GM21786 (cell line): Measurements from ENCODE around the gene ANLN.

Source experiments
- ATAC-seq: cut with Tn5 transposase; IDR thresholded peaks from one replicate; pipeline ENCODE4 v1.9.1; 2021; ENCODE audit not compliant: unreplicated experiment

ANLN gene, protein sequence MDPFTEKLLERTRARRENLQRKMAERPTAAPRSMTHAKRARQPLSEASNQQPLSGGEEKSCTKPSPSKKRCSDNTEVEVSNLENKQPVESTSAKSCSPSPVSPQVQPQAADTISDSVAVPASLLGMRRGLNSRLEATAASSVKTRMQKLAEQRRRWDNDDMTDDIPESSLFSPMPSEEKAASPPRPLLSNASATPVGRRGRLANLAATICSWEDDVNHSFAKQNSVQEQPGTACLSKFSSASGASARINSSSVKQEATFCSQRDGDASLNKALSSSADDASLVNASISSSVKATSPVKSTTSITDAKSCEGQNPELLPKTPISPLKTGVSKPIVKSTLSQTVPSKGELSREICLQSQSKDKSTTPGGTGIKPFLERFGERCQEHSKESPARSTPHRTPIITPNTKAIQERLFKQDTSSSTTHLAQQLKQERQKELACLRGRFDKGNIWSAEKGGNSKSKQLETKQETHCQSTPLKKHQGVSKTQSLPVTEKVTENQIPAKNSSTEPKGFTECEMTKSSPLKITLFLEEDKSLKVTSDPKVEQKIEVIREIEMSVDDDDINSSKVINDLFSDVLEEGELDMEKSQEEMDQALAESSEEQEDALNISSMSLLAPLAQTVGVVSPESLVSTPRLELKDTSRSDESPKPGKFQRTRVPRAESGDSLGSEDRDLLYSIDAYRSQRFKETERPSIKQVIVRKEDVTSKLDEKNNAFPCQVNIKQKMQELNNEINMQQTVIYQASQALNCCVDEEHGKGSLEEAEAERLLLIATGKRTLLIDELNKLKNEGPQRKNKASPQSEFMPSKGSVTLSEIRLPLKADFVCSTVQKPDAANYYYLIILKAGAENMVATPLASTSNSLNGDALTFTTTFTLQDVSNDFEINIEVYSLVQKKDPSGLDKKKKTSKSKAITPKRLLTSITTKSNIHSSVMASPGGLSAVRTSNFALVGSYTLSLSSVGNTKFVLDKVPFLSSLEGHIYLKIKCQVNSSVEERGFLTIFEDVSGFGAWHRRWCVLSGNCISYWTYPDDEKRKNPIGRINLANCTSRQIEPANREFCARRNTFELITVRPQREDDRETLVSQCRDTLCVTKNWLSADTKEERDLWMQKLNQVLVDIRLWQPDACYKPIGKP

DNA sequence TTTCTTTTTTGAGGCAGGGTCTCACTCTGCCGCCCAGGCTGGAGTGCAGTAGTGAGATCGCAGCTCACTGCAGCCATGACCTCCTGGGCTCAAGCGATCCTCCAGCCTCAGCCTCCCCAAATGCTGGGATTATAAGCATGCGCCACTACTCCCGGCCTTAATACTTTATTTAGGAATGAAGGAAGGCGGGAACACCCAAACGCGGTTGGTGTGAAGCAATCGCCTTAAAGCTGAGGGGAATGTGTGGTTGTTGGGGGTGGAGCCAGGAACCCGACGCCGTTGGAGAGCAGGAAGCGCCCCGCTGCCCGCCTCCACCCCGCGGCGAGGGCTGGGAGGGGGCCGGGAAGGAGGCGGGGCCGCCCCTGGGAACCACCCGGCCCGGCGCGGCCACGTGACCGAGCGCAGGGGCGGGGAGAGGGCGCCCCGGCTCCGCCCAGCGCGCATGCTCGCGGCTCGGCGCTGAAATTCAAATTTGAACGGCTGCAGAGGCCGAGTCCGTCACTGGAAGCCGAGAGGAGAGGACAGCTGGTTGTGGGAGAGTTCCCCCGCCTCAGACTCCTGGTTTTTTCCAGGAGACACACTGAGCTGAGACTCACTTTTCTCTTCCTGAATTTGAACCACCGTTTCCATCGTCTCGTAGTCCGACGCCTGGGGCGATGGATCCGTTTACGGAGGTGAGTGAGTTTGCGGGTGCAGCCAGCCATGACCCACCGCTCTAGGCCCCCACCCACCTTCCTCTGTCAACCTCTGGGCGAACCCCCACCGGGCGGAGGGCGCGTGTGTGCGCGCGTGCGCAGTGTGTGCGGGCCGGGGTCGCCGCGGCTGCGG lies at the start of gene ANLN:
Gene ANLN, plus strand, starts transcription at position 492 of the 828 bp plus-strand sequence. Its CDS starts 165 bp downstream, at position 657.
- ATAC-seq: peak; percentile 76

DNA sequence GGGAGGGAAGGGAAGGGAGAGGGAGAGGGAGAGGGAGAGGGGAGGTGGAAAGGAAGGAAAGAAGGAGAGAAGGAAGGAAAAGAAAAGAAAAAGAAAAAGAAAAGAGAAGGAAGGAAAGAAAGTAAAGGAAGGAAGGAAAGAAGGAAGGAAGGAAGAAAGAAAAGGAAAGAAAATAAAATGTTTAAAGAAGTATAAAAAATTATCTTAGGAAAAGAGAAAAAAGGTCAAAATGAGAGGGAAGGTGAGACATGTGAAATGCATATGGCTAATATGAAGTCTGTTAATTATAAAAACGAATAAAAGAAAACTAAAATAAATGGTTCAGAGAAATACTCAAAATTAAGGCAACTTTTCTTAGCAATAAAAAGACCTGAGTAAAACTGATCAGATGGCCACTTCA lies 46.1 kb upstream of the ANLN start:
- no peak for ATAC-seq

DNA sequence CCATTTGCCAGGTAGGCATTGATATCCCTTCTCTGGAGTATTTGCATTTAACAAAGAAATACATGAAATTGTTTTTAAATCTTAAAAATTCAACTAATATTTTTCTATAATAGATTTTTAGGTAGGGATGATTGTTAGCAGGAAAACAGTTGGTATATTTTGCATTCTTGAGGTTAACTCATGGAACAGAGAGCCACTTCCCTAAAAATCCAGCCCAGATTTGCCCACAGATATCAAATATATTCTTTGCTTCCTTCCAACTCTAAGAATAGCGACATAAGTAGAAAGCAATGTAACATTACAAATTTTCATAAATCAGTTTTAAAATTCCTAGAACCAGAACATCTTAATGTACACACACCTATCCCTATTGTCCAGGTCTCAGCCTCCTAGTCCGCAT lies 45.0 kb upstream of the ANLN start:
- no peak for ATAC-seq

- ATAC-seq: no peak
These were observed 43.3 kb upstream of the ANLN start for GRCh38 chr7:36346260-36346831.

- no peak for ATAC-seq
These were observed 41.4 kb upstream of the ANLN start for GRCh38 chr7:36348256-36348655.

DNA sequence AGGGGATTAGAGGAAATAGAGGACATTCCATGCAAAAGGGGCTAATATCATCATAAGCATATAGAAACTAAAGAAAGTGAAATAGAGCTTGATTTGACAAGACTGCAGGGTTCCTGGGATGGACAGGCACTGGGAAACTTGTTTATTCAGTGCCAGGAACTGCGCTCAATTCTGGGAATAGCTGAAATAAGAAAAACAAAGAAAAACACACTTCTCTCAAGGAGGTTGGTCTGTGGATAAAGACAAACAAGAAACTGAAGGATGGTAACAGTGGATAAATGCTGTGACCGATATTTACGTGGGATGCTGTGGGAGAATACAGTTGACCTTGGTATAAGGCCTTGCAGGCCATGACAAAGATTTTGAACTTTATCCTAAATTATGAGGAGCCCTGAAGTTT lies 40.9 kb upstream of the ANLN start:
- ATAC-seq: no peak

DNA sequence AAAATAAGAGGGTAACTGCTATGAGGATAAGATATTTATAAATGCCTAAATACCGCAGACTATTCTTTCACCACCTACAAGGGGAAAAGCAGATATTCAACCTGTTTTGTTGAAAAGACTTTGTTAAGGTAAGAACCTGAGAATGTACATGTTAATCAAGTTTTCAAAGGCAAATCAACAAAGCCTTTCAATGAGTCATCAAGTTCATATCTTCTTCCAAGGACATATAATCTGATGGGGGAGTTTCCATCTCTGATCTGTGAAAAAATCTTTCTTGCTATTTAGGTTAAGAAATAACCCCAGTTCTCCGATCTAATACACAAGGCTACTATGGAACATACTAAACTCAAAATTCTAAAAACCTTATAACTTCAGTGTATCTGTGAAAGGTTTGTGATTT lies 40.0 kb upstream of the ANLN start:
- ATAC-seq: no peak

GRCh38 chr7:36355490-36355889 lies 34.2 kb upstream of the ANLN start:
- no peak for ATAC-seq

DNA sequence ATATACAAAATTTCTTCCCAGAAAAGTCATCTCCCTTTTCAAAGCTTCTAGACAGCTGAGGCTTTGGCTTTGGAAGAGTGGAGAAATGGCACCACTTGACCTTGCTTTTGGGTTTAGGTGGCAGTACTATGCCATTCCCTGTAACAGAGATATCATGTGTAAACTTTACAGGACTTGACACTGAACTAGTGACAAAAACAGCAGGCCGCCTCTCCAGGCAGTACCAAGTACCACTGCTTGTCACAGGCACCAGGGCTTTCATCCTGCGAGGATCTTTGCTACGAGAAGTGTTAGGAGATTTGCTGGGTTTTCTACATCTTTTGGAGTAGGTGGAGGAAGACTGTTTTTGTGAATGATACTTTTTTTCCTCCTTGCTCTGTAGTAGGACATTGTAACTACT lies 32.6 kb upstream of the ANLN start:
- ATAC-seq: no peak

DNA sequence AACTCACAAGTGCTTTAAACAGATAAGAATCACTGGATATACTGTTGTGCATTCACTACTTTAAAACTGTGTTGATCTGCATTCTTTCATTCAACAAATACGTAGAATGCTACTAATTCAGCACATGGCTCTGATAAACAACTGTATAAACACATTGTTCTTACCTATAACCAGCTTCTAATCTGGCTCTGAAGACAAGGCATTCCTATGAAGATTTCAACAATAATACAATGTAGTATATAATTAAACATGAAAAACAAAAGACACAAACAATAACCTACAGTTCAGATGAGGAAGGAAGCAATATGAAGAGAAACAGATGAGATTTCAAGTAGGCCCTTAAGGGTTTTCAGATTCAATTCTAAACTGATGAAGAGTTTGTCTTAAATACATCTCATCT lies 31.1 kb upstream of the ANLN start:
- no peak for ATAC-seq

DNA sequence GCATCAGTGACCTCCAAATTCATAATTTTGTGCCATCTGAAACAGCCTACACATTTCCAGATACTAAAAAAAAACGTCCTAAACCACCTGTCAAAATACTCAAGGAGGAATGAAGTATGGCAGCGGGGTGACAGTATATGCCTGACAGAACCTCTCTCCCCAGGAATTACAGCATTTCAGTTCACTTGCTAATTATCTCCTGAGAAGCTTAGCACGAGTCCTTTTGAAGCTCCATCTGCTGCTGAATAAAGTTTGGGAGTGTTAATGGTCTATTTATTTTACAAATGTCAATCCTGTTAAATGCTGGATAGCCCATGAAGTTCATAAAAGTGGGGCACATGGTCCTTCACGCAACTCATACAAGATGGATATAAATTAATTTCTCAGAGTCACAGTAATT lies 29.4 kb upstream of the ANLN start:
- no peak for ATAC-seq

DNA sequence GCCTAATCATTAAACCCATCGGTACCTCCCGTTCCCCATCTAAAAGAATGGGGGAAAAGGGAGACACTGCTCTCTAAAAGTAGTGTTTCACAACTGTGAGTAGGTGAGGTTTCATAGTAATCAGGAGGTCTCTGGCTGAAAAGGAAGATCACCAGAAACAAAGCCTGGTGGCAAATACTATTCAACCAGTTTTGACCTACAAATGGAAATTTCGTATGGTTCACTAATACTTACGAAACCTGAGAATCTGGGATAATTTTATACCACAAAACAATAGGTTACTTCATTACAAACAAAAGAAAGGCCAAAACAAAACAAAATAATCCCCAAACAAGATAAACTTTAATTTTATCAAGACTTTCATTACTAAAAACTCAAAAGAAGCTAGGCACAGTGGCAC lies 28.4 kb upstream of the ANLN start:
- no peak for ATAC-seq

GRCh38 chr7:36363515-36363914 lies 26.1 kb upstream of the ANLN start:
- no peak for ATAC-seq

GRCh38 chr7:36366005-36366717 lies 23.5 kb upstream of the ANLN start:
- ATAC-seq: no peak

- peak; percentile 97 for ATAC-seq
These were observed 22.7 kb upstream of the ANLN start for GRCh38 chr7:36366718-36367560.

- no peak for ATAC-seq
These were observed 22.0 kb upstream of the ANLN start for GRCh38 chr7:36367561-36368077.

GRCh38 chr7:36368496-36368895 lies 21.2 kb upstream of the ANLN start:
- no peak for ATAC-seq

GRCh38 chr7:36369171-36369570 lies 20.5 kb upstream of the ANLN start:
- ATAC-seq: no peak

GRCh38 chr7:36370046-36370445 lies 19.6 kb upstream of the ANLN start:
- ATAC-seq: no peak
